HG03565 (cell line): ENCODE measurements around the gene GARIN1A.
"Not testable (repeated sequence)": the region's sequence is repeated elsewhere in the genome, so short reads cannot be mapped to it uniquely, and the experiment has no call there.

Experiments used
- ATAC-seq: cut with Tn5 transposase; IDR thresholded peaks from one replicate; pipeline ENCODE4 v1.9.1; 2021; ENCODE audit warnings: mild to moderate bottlenecking, moderate library complexity; ENCODE audit not compliant: unreplicated experiment

The GARIN1A gene

GRCh38 chr7:128681794-128682537 is 9.9 kb downstream of the GARIN1A start:
- no peak for ATAC-seq

GRCh38 chr7:128683270-128683669 is 11.2 kb downstream of the GARIN1A start:
- ATAC-seq: not testable (repeated sequence)

GRCh38 chr7:128683738-128684137 is 11.6 kb downstream of the GARIN1A start:
- not testable (repeated sequence) for ATAC-seq

- ATAC-seq: no peak
Observed at GRCh38 chr7:128687131-128687530, 15.0 kb downstream of the GARIN1A start.

GRCh38 chr7:128688492-128688891 is 16.4 kb downstream of the GARIN1A start:
- ATAC-seq: no peak

- not testable (repeated sequence) for ATAC-seq
Observed at GRCh38 chr7:128689161-128689935, 17.3 kb downstream of the GARIN1A start.

GRCh38 chr7:128691227-128691626 is 19.1 kb downstream of the GARIN1A start:
- ATAC-seq: no peak

- ATAC-seq: no peak
Observed at GRCh38 chr7:128692623-128693270, 20.7 kb downstream of the GARIN1A start.

GRCh38 chr7:128693373-128694015 is 21.4 kb downstream of the GARIN1A start:
- ATAC-seq: no peak

GRCh38 chr7:128694738-128695137 is 22.6 kb downstream of the GARIN1A start:
- ATAC-seq: no peak

- no peak for ATAC-seq
Observed at GRCh38 chr7:128697302-128697905, 25.3 kb downstream of the GARIN1A start.

GRCh38 chr7:128699196-128699712 is 27.2 kb downstream of the GARIN1A start:
- no peak for ATAC-seq

- no peak for ATAC-seq
Observed at GRCh38 chr7:128699895-128700294, 27.8 kb downstream of the GARIN1A start.

- ATAC-seq: no peak
Observed at GRCh38 chr7:128701062-128701785, 29.1 kb downstream of the GARIN1A start.

- no peak for ATAC-seq
Observed at GRCh38 chr7:128703609-128704241, 31.6 kb downstream of the GARIN1A start.

GRCh38 chr7:128705891-128706333 is 33.8 kb downstream of the GARIN1A start:
- no peak for ATAC-seq

- ATAC-seq: no peak
Observed at GRCh38 chr7:128707752-128708151, 35.7 kb downstream of the GARIN1A start.

- ATAC-seq: no peak
Observed at GRCh38 chr7:128708235-128708634, 36.1 kb downstream of the GARIN1A start.

GRCh38 chr7:128708824-128709223 is 36.7 kb downstream of the GARIN1A start:
- no peak for ATAC-seq
